H1 (cell line): ENCODE measurements around the gene MMP24. TPM values are rescaled to one million over a fixed set of nuclear protein-coding genes. Genes with fewer than 3 reads are reported as not detected.

Source experiments
- CHD7 ChIP-seq: fragments of 300-600 bp; sonication (generic); IDR thresholded peaks from 2 replicates; pipeline ENCODE4 v1.7.1; 2012; ENCODE audit warnings: low read length, moderate library complexity, mild to moderate bottlenecking, inconsistent platforms; ENCODE audit not compliant: insufficient replicate concordance
- KDM5A ChIP-seq: fragments of 200-600 bp; IDR thresholded peaks from 2 replicates; pipeline ENCODE4 v1.7.1; 2012; ENCODE audit warnings: mild to moderate bottlenecking, low read length, inconsistent platforms, mixed read lengths
- SIN3A ChIP-seq, 2 experiments: IDR thresholded peaks in 1 of 2; conservative IDR thresholded peaks in 1 of 2; 2 replicates each; pipeline ENCODE4 v1.6.1; 2011 to 2012; ENCODE audit warnings: low read length in 2 of 2, improper control_type of control experiment in 1 of 2, low read depth in 1 of 2, mild to moderate bottlenecking in 1 of 2
- TCF12 ChIP-seq: IDR thresholded peaks from 2 replicates; pipeline ENCODE4 v1.6.1; 2011; ENCODE audit warnings: low read depth, mild to moderate bottlenecking, low read length
- TEAD4 ChIP-seq: IDR thresholded peaks from 2 replicates; pipeline ENCODE4 v1.6.1; 2012; ENCODE audit warnings: low read depth, low read length, inconsistent platforms, mixed read lengths
- polyA plus RNA-seq, 7 experiments: library from polyadenylated mRNA; depleted of rRNA in 3 of 7; stranded (reverse) in 5 of 7; unstranded in 2 of 7; fragments of >200 nt in 5 of 7; fragments of 200-250 nt in 2 of 7; gene quantifications; 1 replicate in 5 of 7; 2 replicates in 1 of 7; 4 replicates in 1 of 7; pipeline versions ENCODE4 v1.2.1 to v1.2.3, GENCODE V29; 2011 to 2013; ENCODE audit warnings: missing spikeins in 2 of 7, mixed read lengths in 2 of 7
- total RNA-seq: library from RNA; stranded (reverse); fragmentation: NEBNext Ultra II Directional; extraction: Animal tissue kit (Norgen Biotek cat#: 25700); gene quantifications from 2 replicates; pipeline ENCODE4 v1.2.1, GENCODE V29; 2021

MMP24 gene
- total and polyA plus RNA-seq, 2 of the 8 experiments (the other 6 are each of a cell fraction or from before 2014, with no cell fraction given) = 18.8 to 21.4 TPM

- no peak for TF ChIP-seq CHD7
- TF ChIP-seq KDM5A = no peak
- peak; percentile 92 for TF ChIP-seq TCF12
- TF ChIP-seq TEAD4 = no peak
- no peak for TF ChIP-seq SIN3A (conservative IDR thresholded peaks at IDR 0.05 in 1 of 2, IDR thresholded peaks at IDR 0.05 in 1 of 2; ENCODE audit: low read depth in 1 of 2, low read length in 2 of 2)
These were observed 34.2 kb upstream of the MMP24 start (continued) for GRCh38 chr20:35192118-35192872.
